ENCODE results near the gene PEF1. TPM values are rescaled to one million over a fixed set of nuclear protein-coding genes. Genes with fewer than 3 reads are reported as not detected.

The PEF1 gene
- total RNA-seq, 5 donors from 2014 or later (not counting 1 experiment from before 2014, with no cell fraction given): 38.7 to 49.8 (median 42.4) TPM

DNA sequence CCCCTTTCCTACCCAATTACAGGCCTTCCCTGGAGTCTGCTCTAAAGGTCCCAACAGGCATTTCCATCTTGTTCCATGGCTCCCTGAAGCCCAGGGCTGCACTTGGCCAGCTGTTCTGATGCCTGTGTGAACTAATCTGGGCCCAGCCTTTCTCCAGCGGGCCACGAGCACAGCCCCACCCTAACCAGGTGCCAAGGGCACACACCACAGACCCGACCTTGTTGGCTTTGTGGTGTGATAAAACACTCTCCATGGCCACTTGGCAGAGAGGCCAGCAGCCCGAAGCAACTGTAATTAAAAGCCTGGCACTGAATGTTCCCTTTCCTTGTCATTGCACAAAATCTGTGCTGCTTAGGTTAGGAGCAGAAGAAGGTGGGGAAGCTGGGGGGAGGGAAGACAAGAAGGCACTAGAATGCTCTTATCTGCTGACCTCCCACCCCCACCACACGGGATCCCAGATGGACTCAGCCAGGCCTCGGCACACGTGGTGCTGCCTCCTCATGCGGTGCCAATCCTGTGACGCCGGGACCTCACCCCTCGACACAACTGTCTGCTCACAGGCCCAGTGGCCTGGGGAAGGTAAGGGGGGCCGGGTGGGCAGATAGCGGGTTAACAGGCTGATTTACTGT is 17.3 kb downstream of the PEF1 start:
- 87% methylated on average over 2 of the region's 13 CpGs for WGBS (ENCODE audit: insufficient coverage)
- peaks cover 0 to 3% (median 0%) of the 10 kb centered on the region in 3 donors for H3K4me1 Mint-ChIP-seq
- H3K36me3 ChIP-seq (ENCODE audit: control insufficient read depth in 2 of 2, extremely low read depth in 1 of 2, insufficient read depth in 1 of 2, low read length in 1 of 2): peaks cover 9 to 57% of the 10 kb centered on the region in 2 donors
- H3K27ac Mint-ChIP-seq: no peak overlapping the region
- H3K4me3 ChIP-seq (ENCODE audit: control insufficient read depth in 1 of 2, extremely low read depth in 1 of 2, low read length in 1 of 2): no peak overlapping the region
- H3K9me3 ChIP-seq: no peaks in the 10 kb centered on the region
- no peak overlapping the region for H3K4me3 Mint-ChIP-seq
- ChIA-PET POLR2A (no interaction called here), CTCF (no interaction called here)
- H3K9me3 Mint-ChIP-seq: no peaks in the 10 kb centered on the region
- no peaks in the 10 kb centered on the region for H3K4me1 ChIP-seq (ENCODE audit: control insufficient read depth in 1 of 2, extremely low read depth in 1 of 2, insufficient read depth in 2 of 2, low read length in 2 of 2)
- no peaks in the 10 kb centered on the region for H3K27me3 Mint-ChIP-seq
- no peak overlapping the region for H3K27ac ChIP-seq (ENCODE audit: low read length)
- ATAC-seq (replicated peaks in 1 of 4): no peak
- no peak for DNase-seq
- no peaks in the 10 kb centered on the region for H3K27me3 ChIP-seq (replicated peaks in 1 of 2; ENCODE audit: control insufficient read depth in 2 of 2, extremely low read depth in 1 of 2, insufficient read depth in 2 of 2, low read length in 1 of 2)
- peaks cover 44% of the 10 kb centered on the region for H3K36me3 Mint-ChIP-seq

DNA sequence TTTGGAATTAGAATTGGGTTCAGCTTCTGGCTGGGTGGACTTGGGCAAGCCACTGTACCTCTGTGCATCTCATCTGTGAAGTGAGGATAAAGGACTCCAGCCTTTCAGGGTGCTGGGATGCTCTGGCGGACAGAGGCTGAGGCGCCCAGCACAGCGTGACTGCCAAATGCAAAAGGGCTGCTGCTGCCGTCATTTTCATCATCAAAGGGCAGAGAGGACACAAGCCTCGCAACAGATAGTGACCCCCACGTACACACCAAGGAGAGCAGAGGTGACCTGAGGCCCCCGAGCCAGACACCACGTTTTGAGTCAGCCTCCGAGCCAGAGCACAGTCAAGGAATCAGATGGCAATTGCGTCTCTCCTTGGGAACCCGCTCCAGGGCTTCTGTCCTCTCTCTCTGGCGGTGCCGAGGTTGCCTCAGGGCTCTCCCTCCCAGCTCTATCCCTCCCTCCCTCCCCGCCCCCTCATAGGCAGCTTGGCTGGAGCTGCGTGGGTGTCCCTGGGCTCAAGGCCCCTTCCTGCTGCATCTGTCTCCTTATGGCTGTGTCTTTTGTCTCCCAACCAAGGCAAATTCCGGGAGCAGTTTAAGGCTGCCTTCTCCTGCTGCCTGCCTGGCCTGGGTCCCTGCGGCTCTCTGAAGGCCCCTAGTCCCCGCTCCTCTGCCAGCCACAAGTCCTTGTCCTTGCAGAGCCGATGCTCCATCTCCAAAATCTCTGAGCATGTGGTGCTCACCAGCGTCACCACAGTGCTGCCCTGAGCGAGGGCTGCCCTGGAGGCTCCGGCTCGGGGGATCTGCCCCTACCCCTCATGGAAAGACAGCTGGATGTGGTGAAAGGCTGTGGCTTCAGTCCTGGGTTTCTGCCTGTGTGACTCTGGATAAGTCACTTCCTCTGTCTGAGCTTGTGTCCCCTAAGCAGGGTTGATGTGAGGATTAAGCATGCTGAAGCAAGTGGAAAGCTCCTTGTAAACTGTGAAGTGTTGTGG is 18.2 kb downstream of the PEF1 start:
- ChIA-PET CTCF (interaction anchor here in 1 of 2 donors (0.8 kb wide), 1 partner anchor 10 kb away, joined by 3 read pairs; no protein-coding TSS in a partner anchor), POLR2A (interaction anchor here in 1 of 2 donors (1.1 kb wide), 1 partner anchor 18 kb away, joined by 3 read pairs; the partner anchor contains the start of gene PEF1)
- Histone ChIP-seq H3K9me3 (no peaks in the 10 kb centered on the region), H3K4me1 (ENCODE audit: control insufficient read depth in 1 of 2, extremely low read depth in 1 of 2, insufficient read depth in 2 of 2, low read length in 2 of 2) (no peaks in the 10 kb centered on the region), H3K27ac (ENCODE audit: low read length) (no peak overlapping the region), H3K4me3 (ENCODE audit: control insufficient read depth in 1 of 2, extremely low read depth in 1 of 2, low read length in 1 of 2) (no peak overlapping the region), H3K36me3 (ENCODE audit: control insufficient read depth in 2 of 2, extremely low read depth in 1 of 2, insufficient read depth in 1 of 2, low read length in 1 of 2) (peaks cover 9 to 48% of the 10 kb centered on the region in 2 donors), H3K27me3 (replicated peaks in 1 of 2; ENCODE audit: control insufficient read depth in 2 of 2, extremely low read depth in 1 of 2, insufficient read depth in 2 of 2, low read length in 1 of 2) (no peaks in the 10 kb centered on the region)
- H3K9me3 Mint-ChIP-seq: no peaks in the 10 kb centered on the region
- H3K4me1 Mint-ChIP-seq: peaks cover 0 to 3% (median 0%) of the 10 kb centered on the region in 3 donors
- no peaks in the 10 kb centered on the region for H3K27me3 Mint-ChIP-seq
- no peak for DNase-seq
- 90% methylated on average over 18 of the region's 23 CpGs for WGBS (ENCODE audit: insufficient coverage)
- H3K4me3 Mint-ChIP-seq: no peak overlapping the region
- ATAC-seq (replicated peaks in 1 of 4): no peak
- no peak overlapping the region for H3K27ac Mint-ChIP-seq
- H3K36me3 Mint-ChIP-seq: peaks cover 46% of the 10 kb centered on the region

DNA sequence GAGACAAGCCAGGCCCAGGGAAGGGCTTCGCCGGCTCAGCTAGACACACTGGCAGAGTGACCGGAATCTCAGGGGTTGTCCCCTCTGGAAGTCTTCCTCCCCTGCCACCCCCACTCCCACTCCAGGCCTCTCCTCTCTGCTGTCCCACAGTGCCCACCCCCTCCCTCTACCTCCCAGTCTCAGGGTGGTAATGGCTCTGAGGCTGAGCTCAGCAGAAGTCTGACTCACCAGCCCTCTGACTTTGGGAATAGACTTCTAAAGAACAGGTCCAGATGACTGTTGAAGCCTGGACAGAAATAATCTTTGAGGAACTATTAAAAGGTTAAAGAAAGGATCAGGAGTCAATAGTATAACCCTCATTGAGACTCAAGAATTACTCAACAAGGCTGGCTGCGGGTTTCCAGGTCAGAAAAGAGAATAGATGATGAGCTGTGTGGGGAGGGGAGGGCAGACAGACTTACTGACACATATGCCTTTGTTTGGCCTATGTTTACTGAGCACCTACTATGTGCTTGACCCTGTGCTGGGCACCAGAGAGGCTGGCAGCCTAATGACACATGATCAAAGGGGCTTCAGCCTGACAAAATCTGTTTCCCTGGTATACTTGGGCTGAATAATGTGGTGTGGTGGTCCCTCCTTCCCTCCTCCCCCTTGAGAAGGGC is 19.0 kb downstream of the PEF1 start:
- 100% methylated on average over 2 of the region's 4 CpGs for WGBS (ENCODE audit: insufficient coverage)
- no peak overlapping the region for H3K27ac Mint-ChIP-seq
- H3K36me3 ChIP-seq (ENCODE audit: control insufficient read depth in 2 of 2, extremely low read depth in 1 of 2, insufficient read depth in 1 of 2, low read length in 1 of 2): peaks cover 7 to 40% of the 10 kb centered on the region in 2 donors
- CTCF ChIA-PET: interaction anchor here in 1 of 2 donors (0.8 kb wide), 1 partner anchor 11 kb away, joined by 3 read pairs; no protein-coding TSS in a partner anchor
- no peaks in the 10 kb centered on the region for H3K4me1 ChIP-seq (ENCODE audit: control insufficient read depth in 1 of 2, extremely low read depth in 1 of 2, insufficient read depth in 2 of 2, low read length in 2 of 2)
- H3K4me3 Mint-ChIP-seq: no peak overlapping the region
- H3K9me3 ChIP-seq: no peaks in the 10 kb centered on the region
- no peak overlapping the region for H3K4me3 ChIP-seq (ENCODE audit: control insufficient read depth in 1 of 2, extremely low read depth in 1 of 2, low read length in 1 of 2)
- H3K4me1 Mint-ChIP-seq: peaks cover 0 to 3% (median 0%) of the 10 kb centered on the region in 3 donors
- H3K27me3 Mint-ChIP-seq: no peaks in the 10 kb centered on the region
- peaks cover 46% of the 10 kb centered on the region for H3K36me3 Mint-ChIP-seq
- H3K9me3 Mint-ChIP-seq: no peaks in the 10 kb centered on the region
- DNase-seq (no peak), ATAC-seq (replicated peaks in 1 of 4) (peak in 1 of 4 experiments; percentile 17)
- no peaks in the 10 kb centered on the region for H3K27me3 ChIP-seq (replicated peaks in 1 of 2; ENCODE audit: control insufficient read depth in 2 of 2, extremely low read depth in 1 of 2, insufficient read depth in 2 of 2, low read length in 1 of 2)
- POLR2A ChIA-PET: interaction anchor here in 1 of 2 donors (1.1 kb wide), 1 partner anchor 19 kb away, joined by 3 read pairs; the partner anchor contains the start of gene PEF1
- no peak overlapping the region for H3K27ac ChIP-seq (ENCODE audit: low read length)

DNA sequence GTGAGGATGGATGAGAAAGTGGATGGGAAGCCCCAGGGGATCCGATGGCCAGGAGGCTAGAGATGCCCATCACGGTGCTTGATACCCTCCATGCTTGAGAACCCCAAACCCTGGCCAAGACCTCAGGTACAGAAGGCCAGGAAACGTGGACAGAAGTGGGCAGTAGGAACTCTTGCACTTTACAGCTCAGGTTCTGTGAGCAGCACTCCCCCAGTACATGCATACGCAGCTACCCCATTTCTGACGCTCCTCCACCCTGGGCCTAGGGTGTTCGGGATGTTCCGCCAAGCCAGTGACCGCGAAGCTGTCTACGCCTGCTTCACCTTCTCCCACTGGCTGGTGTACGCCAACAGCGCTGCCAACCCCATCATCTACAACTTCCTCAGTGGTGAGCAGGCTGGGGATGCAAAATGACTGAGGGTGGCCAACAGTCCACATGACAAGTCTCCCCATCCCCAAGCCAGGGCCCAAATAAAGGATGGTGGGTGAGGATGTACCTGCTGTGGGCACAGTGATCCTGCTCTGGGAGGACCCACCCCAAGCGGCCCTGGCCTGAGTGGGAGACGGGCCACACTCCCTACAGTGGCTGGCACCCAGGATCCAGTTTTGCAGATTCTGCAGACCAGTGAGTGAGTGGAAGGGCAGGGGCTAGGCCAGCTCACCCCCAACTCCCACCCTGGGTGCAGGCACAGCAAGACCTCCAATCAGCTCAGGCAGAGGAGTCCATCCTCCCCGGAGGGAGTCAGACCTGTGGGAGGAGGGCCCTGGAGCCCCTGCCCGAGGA is 19.8 kb downstream of the PEF1 start:
- ATAC-seq (replicated peaks in 1 of 4) (peak in 1 of 4 experiments; percentile 14), DNase-seq (no peak)
- ChIA-PET POLR2A (no interaction called here), CTCF (no interaction called here)
- H3K27me3 ChIP-seq (replicated peaks in 1 of 2; ENCODE audit: control insufficient read depth in 2 of 2, extremely low read depth in 1 of 2, insufficient read depth in 2 of 2, low read length in 1 of 2): peaks cover 0 to 2% of the 10 kb centered on the region in 2 experiments
- peaks cover 38% of the 10 kb centered on the region for H3K36me3 Mint-ChIP-seq
- no peak overlapping the region for H3K4me3 ChIP-seq (ENCODE audit: control insufficient read depth in 1 of 2, extremely low read depth in 1 of 2, low read length in 1 of 2)
- no peak overlapping the region for H3K27ac ChIP-seq (ENCODE audit: low read length)
- no peaks in the 10 kb centered on the region for H3K4me1 ChIP-seq (ENCODE audit: control insufficient read depth in 1 of 2, extremely low read depth in 1 of 2, insufficient read depth in 2 of 2, low read length in 2 of 2)
- no peak overlapping the region for H3K27ac Mint-ChIP-seq
- no peaks in the 10 kb centered on the region for H3K27me3 Mint-ChIP-seq
- H3K4me1 Mint-ChIP-seq: peaks cover 0 to 3% (median 0%) of the 10 kb centered on the region in 3 donors
- no peaks in the 10 kb centered on the region for H3K9me3 ChIP-seq
- no peaks in the 10 kb centered on the region for H3K9me3 Mint-ChIP-seq
- no peak overlapping the region for H3K4me3 Mint-ChIP-seq
- 92% methylated on average over 4 of the region's 16 CpGs for WGBS (ENCODE audit: insufficient coverage)
- peaks cover 7 to 33% of the 10 kb centered on the region in 2 donors for H3K36me3 ChIP-seq (ENCODE audit: control insufficient read depth in 2 of 2, extremely low read depth in 1 of 2, insufficient read depth in 1 of 2, low read length in 1 of 2)

DNA sequence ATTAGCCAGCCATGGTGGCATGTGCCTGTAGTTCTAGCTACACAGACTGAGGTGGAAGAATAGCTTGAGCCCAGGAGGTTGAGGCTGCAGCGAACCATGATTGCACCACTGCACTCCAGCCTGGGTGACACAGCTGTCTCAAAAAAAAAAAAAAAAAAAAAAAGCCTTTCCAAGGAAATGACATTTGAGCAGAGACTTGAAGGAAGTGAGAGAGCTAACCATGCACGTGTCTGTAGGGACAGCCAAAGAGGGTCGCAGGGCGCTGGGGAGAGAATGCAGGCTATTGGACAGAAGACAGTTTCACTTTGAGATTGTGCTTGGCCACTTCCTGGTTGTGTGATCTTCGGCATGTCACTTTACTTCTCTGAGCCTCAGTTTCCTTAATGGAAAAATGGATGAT is 20.4 kb downstream of the PEF1 start:
- 49% methylated on average over 5 of the region's 5 CpGs for WGBS (ENCODE audit: insufficient coverage)
- Histone ChIP-seq H3K4me3 (ENCODE audit: control insufficient read depth in 1 of 2, extremely low read depth in 1 of 2, low read length in 1 of 2) (no peak overlapping the region), H3K27me3 (replicated peaks in 1 of 2; ENCODE audit: control insufficient read depth in 2 of 2, extremely low read depth in 1 of 2, insufficient read depth in 2 of 2, low read length in 1 of 2) (peaks cover 0 to 8% of the 10 kb centered on the region in 2 experiments), H3K9me3 (no peaks in the 10 kb centered on the region), H3K36me3 (ENCODE audit: control insufficient read depth in 2 of 2, extremely low read depth in 1 of 2, insufficient read depth in 1 of 2, low read length in 1 of 2) (peaks cover 7 to 27% of the 10 kb centered on the region in 2 donors), H3K4me1 (ENCODE audit: control insufficient read depth in 1 of 2, extremely low read depth in 1 of 2, insufficient read depth in 2 of 2, low read length in 2 of 2) (no peaks in the 10 kb centered on the region), H3K27ac (ENCODE audit: low read length) (no peak overlapping the region)
- Mint-ChIP-seq H3K9me3 (no peaks in the 10 kb centered on the region), H3K27me3 (peaks cover 3 to 4% of the 10 kb centered on the region in 2 donors), H3K4me3 (no peak overlapping the region), H3K27ac (no peak overlapping the region), H3K36me3 (peaks cover 33% of the 10 kb centered on the region), H3K4me1 (peaks cover 0 to 3% (median 0%) of the 10 kb centered on the region in 3 donors)
- ChIA-PET CTCF (no interaction called here), POLR2A (no interaction called here)
- DNase-seq (no peak), ATAC-seq (replicated peaks in 1 of 4) (no peak)

All from T-cell (primary cell).